Stomach smooth muscle (tissue), 2 donors: ENCODE results near the gene CCDC121.
"Not testable (repeated sequence)": the region's sequence is repeated elsewhere in the genome, so short reads cannot be mapped to it uniquely, and the experiment has no call there.

Experiments
- H3K27ac ChIP-seq: one replicate; pipeline ENCODE4 v1.7.0; 2013; ENCODE audit warnings: mild to moderate bottlenecking, low read length, inconsistent platforms
- H3K27me3 ChIP-seq, 2 donors: one replicate each; pipeline ENCODE4 v1.7.0; 2013; ENCODE audit warnings: low read length in 2 of 2; ENCODE audit not compliant: insufficient read depth in 2 of 2, control insufficient read depth in 1 of 2
- H3K36me3 ChIP-seq, 2 donors: one replicate each; pipeline ENCODE4 v1.7.0; 2013; ENCODE audit warnings: low read length in 2 of 2; ENCODE audit not compliant: control insufficient read depth in 2 of 2, insufficient read depth in 2 of 2
- H3K4me1 ChIP-seq: one replicate; pipeline ENCODE4 v1.7.0; 2013; ENCODE audit warnings: low read length; ENCODE audit not compliant: control insufficient read depth, insufficient read depth
- H3K4me3 ChIP-seq, 2 donors: one replicate each; pipeline ENCODE4 v1.7.0; 2013; ENCODE audit warnings: low read length in 2 of 2
- H3K9ac ChIP-seq, 2 donors: one replicate each; pipeline ENCODE4 v1.7.0; 2013; ENCODE audit warnings: low read length in 2 of 2, mild to moderate bottlenecking in 1 of 2
- H3K9me3 ChIP-seq, 2 donors: one replicate each; pipeline ENCODE4 v1.7.0; 2013; ENCODE audit warnings: low read length in 2 of 2; ENCODE audit not compliant: control insufficient read depth in 2 of 2
- donor health status: healthy.
- donor health status: Pancreatic carcinoma.

Gene CCDC121

GRCh38 chr2:27634291-27634690 lies 5.5 kb upstream of the CCDC121 start:
- no peak overlapping the region for H3K9ac ChIP-seq
- H3K27ac ChIP-seq, result no peak overlapping the region
- H3K27me3 ChIP-seq, result no peaks in the 10 kb centered on the region
- no peaks in the 10 kb centered on the region for H3K9me3 ChIP-seq
- H3K4me1 ChIP-seq, result peaks cover 6% of the 10 kb centered on the region
- no peak overlapping the region for H3K4me3 ChIP-seq
- H3K36me3 ChIP-seq, result peaks cover 43 to 53% of the 10 kb centered on the region in 2 donors

GRCh38 chr2:27630257-27630656 lies 1.4 kb upstream of the CCDC121 start:
- peaks cover 13% of the 10 kb centered on the region for H3K4me1 ChIP-seq
- H3K27ac ChIP-seq, H3K9ac ChIP-seq, H3K4me3 ChIP-seq, H3K27me3 ChIP-seq, H3K9me3 ChIP-seq: not testable (repeated sequence)
- H3K36me3 ChIP-seq, result peaks cover 24 to 32% of the 10 kb centered on the region in 2 donors

DNA sequence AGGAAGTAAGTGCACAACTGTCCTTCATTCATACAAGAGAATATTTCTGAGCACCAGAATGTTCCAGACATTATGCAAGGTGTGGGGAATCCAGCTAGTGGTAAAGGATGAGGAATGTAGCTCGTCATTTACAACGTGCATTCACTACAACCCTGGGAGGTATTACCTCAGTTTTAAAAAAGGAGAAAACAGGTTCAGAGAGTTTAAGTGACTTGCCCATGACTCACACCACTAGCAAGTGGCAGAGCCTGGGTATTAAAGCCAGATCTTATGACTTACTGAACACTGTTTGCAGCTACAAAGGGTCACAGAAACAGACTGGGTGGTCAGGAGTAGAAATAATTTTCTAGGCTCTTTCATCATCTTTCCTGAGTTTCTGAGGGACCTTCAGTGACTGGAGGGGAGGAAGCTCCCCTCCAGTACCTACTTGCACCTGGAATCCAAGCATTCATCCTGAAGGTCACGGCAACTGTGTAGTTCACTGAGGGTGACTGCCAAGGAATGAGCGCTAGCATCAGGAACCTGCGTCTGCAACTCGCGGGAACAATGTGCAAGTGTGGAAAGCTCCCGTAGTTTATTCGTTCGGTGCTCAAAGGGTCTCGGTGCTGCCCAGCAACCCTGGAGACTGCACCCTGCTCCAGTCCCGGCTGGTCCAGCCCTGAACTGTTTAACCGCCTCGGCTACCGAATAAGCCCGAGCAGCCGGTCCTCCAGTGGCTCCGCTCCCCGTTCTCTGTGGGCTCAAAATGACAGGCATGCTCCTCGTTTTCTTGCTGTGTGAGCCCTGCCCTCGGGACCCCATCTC lies 647 bp downstream of the CCDC121 start:
- peak overlapping the region; percentile 86 to 95 for H3K9ac ChIP-seq
- H3K36me3 ChIP-seq, result peaks cover 22 to 25% of the 10 kb centered on the region in 2 donors
- peak overlapping the region; percentile 96 to 97 for H3K4me3 ChIP-seq
- H3K4me1 ChIP-seq, result peaks cover 13% of the 10 kb centered on the region
- H3K9me3 ChIP-seq, result no peaks in the 10 kb centered on the region
- no peaks in the 10 kb centered on the region for H3K27me3 ChIP-seq
- peak overlapping the region; percentile 58 for H3K27ac ChIP-seq

DNA sequence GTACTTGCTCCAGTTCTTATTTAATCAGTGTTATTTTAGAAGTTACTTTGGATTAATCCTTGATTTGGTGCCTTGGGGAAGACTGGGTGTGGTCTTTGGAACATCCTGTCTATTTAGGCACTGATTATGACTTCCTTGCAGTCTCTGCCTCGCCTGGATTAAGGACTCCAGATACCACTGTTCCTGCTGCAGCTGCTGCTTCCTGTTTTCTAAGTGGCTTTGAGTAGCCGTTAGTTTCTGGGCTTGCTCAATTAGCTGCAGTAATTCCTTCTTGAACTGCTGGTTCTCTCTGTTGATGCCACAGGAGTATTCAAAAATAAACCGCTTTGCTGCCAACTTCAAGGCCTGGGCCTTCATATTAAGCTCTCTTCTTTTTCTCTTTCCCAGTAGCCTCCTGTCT lies 1.9 kb downstream of the CCDC121 start:
- H3K4me3 ChIP-seq, H3K27me3 ChIP-seq, H3K9me3 ChIP-seq, H3K27ac ChIP-seq, H3K9ac ChIP-seq: not testable (repeated sequence)
- peaks cover 25 to 27% of the 10 kb centered on the region in 2 donors for H3K36me3 ChIP-seq
- H3K4me1 ChIP-seq, result peaks cover 13% of the 10 kb centered on the region

DNA sequence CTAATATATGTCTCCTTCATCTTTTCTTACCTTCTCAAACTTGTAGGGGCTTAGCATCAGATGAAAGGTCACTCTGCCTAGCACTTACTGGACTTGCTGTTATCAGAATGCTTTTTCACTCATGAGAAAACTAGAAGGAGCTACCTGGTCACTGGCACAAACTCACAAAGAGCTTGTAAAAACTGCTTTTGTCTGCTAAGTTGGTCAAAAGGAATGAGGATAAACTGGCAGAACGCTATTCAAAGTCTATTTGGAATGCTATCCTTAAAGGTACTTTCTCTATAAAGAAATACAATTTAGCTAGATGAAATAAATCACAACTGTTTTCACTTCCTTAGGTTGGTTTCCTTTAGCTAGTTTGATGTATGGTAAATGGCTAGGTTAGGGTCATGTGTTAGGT lies 2.5 kb downstream of the CCDC121 start:
- not testable (repeated sequence) for H3K9me3 ChIP-seq, H3K27me3 ChIP-seq, H3K4me3 ChIP-seq, H3K9ac ChIP-seq, H3K27ac ChIP-seq
- Histone ChIP-seq H3K4me1 (peaks cover 13% of the 10 kb centered on the region), H3K36me3 (peaks cover 20 to 28% of the 10 kb centered on the region in 2 donors)

GRCh38 chr2:27624943-27625342 lies 3.9 kb downstream of the CCDC121 start:
- H3K27me3 ChIP-seq, result no peaks in the 10 kb centered on the region
- peaks cover 23 to 33% of the 10 kb centered on the region in 2 donors for H3K36me3 ChIP-seq
- H3K9me3 ChIP-seq, result no peaks in the 10 kb centered on the region
- peaks cover 11% of the 10 kb centered on the region for H3K4me1 ChIP-seq
- no peak overlapping the region for H3K27ac ChIP-seq
- no peak overlapping the region for H3K4me3 ChIP-seq
- H3K9ac ChIP-seq, result no peak overlapping the region

DNA sequence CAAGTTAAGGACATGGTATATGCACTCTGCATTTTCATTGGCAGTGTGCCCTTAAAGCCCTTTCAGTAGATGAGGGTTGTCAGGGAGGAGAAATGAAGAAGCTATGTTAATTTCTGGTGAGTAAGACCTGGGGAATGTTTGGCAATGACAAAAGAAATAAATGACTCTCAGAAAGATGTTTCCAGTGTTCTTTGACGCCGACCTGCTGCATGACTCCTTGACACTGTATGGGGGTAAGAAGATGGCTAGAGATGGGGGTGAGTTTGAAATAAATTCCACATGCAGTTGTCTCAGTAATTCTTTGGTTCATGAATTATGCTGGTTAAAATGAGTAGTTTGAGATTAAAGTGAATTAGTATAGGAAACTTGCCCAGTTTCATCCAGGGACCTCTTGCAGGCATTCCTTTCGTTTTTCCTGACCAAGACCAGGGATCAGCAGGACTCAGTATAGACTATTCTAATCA lies 5.9 kb downstream of the CCDC121 start:
- Histone ChIP-seq H3K9me3 (no peaks in the 10 kb centered on the region), H3K4me3 (no peak overlapping the region), H3K9ac (no peak overlapping the region), H3K27ac (no peak overlapping the region), H3K4me1 (peaks cover 4% of the 10 kb centered on the region), H3K27me3 (no peaks in the 10 kb centered on the region), H3K36me3 (peaks cover 27 to 40% of the 10 kb centered on the region in 2 donors)

- Histone ChIP-seq H3K4me1 (no peaks in the 10 kb centered on the region), H3K36me3 (peaks cover 39 to 49% of the 10 kb centered on the region in 2 donors)
Measured at GRCh38 chr2:27621524-27621923, 7.3 kb downstream of the CCDC121 start.

GRCh38 chr2:27615316-27615715 lies 13.5 kb downstream of the CCDC121 start:
- Histone ChIP-seq H3K9ac (no peak overlapping the region), H3K4me1 (no peaks in the 10 kb centered on the region), H3K36me3 (peaks cover 32 to 33% of the 10 kb centered on the region in 2 donors), H3K4me3 (no peak overlapping the region), H3K9me3 (no peaks in the 10 kb centered on the region), H3K27me3 (no peaks in the 10 kb centered on the region), H3K27ac (no peak overlapping the region)

More at GRCh38 chr2:27621524-27621923, 7.3 kb downstream of the CCDC121 start:
- Histone ChIP-seq H3K27ac (no peak overlapping the region), H3K27me3 (no peaks in the 10 kb centered on the region), H3K9ac (no peak overlapping the region), H3K9me3 (no peaks in the 10 kb centered on the region), H3K4me3 (no peak overlapping the region)

DNA sequence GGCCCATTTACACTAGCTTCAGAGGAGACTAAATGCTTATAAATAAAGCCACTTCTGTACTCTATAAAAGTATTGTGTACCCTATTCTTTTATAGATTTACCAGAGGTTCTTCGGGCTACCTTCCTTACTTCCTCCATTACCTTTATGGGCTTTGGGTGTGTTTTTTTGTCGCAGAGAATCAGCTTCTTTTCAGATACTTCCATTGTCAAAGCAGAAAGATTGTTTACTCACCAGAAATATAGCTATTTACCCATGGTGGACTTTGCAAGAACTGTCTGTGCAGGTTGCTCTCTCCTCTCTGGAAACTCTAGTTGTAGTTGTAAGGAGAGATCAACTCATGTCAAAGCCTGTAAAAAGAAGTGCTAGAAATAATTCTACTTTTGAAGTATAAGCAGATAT lies 14.8 kb downstream of the CCDC121 start:
- H3K9ac ChIP-seq, result no peak overlapping the region
- peaks cover 28 to 32% of the 10 kb centered on the region in 2 donors for H3K36me3 ChIP-seq
- no peak overlapping the region for H3K27ac ChIP-seq
- no peak overlapping the region for H3K4me3 ChIP-seq
- no peaks in the 10 kb centered on the region for H3K27me3 ChIP-seq
- no peaks in the 10 kb centered on the region for H3K9me3 ChIP-seq
- no peaks in the 10 kb centered on the region for H3K4me1 ChIP-seq

GRCh38 chr2:27606611-27607010 lies 22.2 kb downstream of the CCDC121 start:
- no peaks in the 10 kb centered on the region for H3K9me3 ChIP-seq
- H3K27me3 ChIP-seq, result no peaks in the 10 kb centered on the region
- H3K4me1 ChIP-seq, result no peaks in the 10 kb centered on the region
- H3K27ac ChIP-seq, result no peak overlapping the region
- peaks cover 40 to 43% of the 10 kb centered on the region in 2 donors for H3K36me3 ChIP-seq
- H3K4me3 ChIP-seq, result no peak overlapping the region
- H3K9ac ChIP-seq, result no peak overlapping the region
